GM18858 (cell line): ENCODE measurements around the gene RNF128.

ENCODE experiments used
- ATAC-seq: cut with Tn5 transposase; IDR thresholded peaks from one replicate; pipeline ENCODE4 v1.9.1; 2021; ENCODE audit not compliant: unreplicated experiment

The RNF128 gene, protein sequence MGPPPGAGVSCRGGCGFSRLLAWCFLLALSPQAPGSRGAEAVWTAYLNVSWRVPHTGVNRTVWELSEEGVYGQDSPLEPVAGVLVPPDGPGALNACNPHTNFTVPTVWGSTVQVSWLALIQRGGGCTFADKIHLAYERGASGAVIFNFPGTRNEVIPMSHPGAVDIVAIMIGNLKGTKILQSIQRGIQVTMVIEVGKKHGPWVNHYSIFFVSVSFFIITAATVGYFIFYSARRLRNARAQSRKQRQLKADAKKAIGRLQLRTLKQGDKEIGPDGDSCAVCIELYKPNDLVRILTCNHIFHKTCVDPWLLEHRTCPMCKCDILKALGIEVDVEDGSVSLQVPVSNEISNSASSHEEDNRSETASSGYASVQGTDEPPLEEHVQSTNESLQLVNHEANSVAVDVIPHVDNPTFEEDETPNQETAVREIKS

DNA sequence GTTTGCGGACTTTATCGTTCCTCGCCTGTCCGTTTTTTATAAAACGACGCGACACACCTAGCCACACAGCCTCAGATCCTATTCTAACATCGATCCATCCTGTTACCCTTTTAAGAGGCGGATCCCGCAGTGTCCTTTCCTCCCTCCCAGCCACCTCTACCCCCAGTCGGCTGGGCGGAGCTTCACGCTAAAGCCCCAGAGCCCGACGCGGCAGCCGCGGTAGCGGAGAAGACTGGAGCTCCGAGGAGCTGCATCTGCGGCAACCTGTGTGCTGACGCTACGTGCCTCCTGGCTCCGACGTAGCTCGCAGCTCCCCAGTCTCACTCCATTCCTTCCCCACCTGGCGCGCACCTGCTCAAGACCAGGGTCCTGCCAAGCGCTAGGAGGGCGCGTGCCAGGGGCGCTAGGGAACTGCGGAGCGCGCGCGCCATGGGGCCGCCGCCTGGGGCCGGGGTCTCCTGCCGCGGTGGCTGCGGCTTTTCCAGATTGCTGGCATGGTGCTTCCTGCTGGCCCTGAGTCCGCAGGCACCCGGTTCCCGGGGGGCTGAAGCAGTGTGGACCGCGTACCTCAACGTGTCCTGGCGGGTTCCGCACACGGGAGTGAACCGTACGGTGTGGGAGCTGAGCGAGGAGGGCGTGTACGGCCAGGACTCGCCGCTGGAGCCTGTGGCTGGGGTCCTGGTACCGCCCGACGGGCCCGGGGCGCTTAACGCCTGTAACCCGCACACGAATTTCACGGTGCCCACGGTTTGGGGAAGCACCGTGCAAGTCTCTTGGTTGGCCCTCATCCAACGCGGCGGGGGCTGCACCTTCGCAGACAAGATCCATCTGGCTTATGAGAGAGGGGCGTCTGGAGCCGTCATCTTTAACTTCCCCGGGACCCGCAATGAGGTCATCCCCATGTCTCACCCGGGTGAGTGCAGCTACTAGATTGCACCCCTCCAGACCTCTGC lies at the start of gene RNF128:
RNF128 (plus strand) TSS at position 217 of the 953 bp plus-strand sequence; CDS start at position 430, 213 bp downstream.
- no peak for ATAC-seq

DNA sequence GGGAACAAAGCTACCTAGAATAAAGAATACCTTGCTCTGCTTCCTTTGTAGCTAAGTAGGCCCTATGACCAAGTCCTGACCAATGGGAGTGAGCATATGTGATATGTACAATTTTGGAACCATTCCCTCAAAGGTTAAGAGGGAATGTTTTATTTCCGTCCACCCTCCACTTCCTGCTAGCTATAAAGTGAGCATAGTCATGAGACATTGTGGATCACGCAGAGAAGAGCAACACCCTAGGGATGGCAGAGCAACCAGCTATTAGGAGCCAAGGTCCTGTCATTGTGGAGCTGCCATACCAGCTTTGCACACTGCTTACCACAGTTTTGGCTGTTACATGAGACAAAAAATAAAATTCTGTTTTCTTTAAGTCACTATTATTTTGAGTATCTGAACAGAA lies 45.8 kb upstream of the RNF128 start:
- ATAC-seq = no peak

DNA sequence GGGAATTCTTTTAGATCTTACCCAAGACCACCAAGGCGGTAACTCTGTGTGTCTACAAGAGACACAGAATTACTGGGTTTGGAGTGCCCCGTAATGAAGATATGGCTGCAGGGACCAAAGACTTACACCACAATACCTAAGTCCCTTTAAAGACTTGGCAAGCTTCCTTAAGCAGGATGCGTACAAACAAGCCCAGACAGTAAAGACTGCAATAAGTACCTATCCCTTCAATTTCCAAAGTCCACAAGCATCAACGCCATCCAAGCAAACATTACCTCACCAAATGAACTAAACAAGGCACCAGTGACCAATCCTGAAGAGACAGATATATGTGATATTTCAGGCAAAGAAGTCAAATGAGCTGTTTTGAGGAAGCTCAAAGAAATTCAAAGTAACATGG lies 42.3 kb upstream of the RNF128 start:
- ATAC-seq = no peak

DNA sequence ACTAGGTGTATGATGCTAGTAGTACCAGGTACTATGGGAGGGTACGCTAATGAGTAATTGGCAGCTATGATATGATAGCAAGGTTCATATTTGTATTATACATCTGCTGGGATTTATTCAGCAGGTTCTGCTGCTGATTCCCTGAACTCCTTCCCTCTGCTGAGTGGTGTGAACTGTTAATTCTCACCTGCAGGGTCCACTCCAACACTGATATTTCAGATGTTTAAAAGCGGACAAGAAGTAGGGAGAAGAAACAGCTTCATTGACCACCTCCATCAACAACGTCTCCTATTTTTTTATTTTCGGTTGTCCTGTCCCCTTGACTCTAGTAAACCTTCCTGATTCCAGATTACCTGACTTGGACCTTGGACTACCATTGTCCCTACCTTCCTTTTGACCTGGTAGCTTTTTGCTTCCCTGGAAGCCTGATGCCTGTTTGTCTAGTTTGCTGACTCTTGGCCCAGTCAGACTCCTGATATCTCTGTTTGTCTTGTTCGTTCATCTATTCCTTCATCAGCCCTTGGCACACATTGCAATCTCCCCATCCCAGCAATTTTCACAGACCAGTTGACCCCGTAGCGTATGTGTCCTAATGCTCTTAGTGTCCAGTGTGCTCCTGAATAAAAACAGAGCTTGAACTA lies 34.0 kb upstream of the RNF128 start:
- ATAC-seq = no peak

DNA sequence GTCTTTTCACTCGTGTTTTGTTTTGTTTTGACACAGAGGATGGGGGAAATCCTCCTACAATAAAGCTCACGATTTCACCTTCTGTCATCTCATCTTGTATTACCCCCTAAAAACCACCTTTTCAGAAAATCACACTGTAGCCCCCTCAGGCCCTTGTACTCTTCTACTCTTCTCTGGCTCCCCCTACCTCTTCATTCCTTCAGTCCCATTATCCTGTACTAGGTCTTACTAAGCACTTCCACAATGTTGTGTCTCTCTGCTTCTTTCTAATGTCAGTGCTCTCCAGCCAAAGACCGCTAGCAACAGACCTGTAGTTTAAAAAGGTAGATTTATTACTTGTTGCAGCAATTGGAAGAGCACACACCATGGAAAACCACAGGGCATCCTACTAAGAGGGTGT lies 30.0 kb upstream of the RNF128 start:
- no peak for ATAC-seq

DNA sequence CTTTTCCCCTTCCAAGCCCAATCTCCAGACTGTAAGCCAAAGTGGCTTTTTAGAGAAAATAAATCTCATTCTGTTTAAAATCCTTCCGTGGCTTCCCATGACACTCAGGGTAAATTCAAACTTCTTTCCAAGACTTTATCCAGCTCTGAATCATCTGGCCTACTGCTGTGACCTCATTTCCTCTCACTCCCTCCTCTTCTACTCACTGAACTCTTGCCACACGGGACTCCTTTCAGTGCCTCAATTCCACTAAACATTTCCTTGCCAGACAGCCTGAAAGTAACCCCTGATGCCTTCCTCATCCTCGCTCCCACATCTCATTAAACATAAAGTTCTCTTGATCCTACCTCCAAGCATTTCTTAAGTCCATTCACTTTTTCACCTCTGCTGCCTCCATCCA lies 27.8 kb upstream of the RNF128 start:
- ATAC-seq = no peak

DNA sequence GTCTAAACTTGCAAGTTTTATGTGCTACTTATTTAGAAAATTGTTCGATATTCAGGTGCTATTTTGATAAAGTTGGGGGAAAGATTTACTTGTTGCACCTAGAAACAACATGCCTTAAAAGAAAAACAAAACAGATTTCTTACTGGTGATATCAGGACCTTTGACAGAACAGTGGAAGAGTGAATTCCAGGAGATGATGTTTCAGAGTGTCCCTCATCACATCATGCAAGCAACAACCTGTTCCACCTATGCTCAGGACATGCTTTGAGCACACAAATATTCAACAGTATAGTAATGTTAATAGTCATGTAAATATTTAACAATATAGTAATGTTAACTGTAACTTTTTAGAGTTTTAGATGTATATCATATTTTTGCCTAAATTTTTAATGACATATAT lies 23.9 kb upstream of the RNF128 start:
- ATAC-seq = no peak

DNA sequence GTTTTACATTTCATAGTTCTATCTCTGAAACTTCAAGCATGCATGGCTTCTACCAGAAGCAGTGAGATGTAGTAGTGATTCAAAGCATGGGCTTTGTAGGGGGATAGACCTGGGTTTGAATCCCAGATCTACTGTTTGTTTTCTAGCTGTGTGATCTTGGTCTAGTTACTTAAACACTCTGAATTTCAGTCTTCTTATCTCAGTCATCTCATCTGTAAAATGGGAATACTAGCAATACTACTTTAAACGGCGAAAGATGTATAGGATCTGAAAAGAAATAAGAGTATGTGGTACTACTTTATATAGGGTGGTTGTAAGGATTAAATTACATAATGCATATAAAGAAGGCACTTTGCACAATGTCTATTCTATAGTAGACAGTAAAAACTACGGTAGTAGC lies 20.0 kb upstream of the RNF128 start:
- ATAC-seq = no peak

DNA sequence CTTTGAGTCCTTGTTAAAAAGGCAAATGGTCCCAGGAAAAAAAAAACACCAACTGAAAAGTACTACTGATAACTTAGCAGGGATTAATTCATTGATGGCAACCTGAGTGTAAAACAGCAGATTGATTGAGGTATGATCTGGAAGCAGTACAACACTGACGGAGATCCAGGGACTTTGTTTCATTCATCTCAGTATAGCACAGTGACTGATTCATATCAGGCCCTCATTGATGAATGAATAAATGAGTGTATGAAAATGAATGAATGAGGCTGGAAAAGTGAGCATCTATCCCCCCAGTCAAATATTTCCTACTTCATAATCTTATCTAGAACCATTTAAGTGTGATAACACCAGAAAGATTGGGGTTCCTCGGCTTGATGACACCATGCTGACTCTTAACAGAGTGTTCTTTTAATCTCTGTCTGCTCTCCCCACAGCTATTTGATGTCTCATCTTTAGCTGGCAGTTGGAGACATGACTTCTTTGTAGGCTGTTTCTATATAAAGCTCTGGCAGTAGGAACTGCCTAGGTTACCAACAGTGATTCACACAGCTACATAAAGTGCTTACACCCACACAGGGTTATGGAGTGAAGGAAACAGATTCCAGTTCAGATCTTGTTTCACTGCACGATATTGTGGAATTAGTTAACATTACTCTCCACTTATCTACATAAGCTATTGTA lies 18.6 kb upstream of the RNF128 start:
- no peak for ATAC-seq

DNA sequence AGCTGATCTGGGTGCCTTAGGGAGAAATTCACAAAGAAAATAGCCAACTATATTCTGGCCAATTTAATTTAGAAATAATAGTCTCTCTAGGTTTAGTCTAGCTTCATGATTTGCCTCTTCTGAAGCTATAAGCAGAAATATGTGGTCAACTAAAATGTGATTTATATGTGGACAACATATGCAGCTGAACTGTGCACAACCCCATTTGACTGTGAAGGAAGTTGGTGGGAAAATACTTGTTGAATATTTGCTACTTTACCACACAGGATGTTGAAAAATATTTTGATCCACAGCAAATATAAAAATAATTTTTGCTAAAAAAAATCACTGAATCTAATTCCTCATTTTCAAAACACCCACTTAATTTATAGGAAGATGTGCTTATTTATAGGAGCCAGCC lies 15.7 kb upstream of the RNF128 start:
- no peak for ATAC-seq

DNA sequence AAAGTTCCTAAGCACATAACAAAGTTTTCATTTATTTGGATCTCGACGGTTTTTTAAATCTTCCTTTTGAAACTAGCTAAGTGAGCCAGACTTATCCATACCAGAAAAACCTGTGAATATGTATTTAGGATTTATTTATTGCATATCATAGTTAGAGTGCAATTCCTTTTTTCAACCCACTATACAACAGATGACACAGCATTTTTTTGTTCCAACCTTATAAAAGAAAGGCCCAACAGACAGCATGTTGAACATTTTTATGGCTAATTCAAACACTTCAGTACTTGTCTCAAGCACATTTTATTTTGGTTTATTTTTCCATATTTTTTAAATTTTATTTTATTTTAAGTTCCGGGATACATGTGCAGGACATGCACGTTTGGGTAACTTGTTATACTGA lies 15.1 kb upstream of the RNF128 start:
- ATAC-seq = no peak

DNA sequence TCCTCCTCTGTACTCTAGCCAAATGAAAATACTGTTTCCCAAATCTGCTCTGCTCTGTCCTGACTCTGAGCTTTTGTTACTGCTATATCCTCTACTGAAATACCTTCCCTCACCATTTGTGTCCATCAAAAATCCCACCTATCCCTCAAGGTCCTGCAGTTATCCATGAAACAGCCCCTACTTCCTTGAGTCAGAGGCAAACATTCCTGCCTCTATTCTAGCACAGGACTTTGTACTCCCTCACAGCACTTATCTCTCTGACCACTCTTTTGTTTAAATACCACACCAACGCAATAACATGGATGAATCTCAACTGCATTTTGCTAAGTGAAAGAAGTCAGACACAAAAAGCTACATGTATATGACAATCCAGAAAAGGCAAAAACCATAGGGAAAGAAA lies 10.5 kb upstream of the RNF128 start:
- no peak for ATAC-seq

DNA sequence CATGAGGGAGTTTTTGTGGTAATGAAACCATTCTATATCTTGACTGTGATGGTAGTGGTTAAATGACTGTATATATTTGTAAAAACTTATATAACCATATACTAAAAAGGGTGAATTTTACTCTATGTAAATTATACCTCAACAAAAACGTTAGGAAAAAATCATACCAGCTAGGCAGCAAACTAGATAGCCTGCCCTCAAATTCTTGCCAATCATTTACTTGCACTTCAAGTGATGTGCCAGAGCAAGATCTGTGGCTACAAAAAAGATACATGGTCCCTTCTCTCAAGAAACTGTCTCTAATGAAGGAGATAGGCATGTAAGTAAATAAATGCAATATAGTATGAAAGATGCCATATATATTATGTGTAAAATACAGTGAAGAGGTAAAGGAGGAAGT lies 10.0 kb upstream of the RNF128 start:
- no peak for ATAC-seq

DNA sequence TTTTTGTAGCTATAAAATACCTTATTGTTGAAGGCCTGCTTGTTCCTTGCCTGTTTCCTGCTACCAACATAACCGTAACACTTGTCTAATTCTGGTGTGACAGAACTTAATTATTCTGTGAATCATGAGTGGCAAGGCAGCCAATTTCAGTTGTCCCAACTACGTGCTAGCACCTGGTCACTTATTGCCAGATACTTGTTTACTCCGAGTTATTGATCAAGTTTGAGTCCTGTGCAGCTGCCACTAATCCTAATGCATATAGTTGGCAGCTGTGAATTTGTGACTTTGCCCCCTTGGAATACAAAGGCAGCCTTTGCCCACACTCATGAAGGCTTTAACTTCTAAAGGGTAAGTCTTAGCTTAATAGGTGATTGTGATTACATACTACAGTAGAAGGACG lies 7.8 kb upstream of the RNF128 start:
- ATAC-seq = no peak

DNA sequence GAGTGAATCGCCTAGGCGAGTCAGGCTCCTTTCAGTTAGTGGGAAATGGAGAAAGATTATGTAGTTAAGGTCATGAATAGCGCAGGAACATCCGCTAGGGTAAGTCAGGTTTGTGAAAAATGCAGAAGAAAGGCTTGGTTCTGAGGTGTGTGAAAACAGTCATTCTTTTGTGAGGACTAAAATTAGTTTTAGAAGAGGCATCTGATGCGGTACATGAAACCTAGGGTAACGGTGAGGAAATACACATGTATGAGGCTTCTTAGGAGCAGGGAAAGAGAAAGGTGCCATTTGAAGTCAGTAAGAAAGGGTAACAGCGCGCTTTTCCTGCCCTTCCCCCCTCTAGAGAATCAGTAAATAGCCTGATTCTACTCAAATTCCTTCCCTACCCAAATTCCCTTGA lies 570 bp upstream of the RNF128 start:
- ATAC-seq = no peak

DNA sequence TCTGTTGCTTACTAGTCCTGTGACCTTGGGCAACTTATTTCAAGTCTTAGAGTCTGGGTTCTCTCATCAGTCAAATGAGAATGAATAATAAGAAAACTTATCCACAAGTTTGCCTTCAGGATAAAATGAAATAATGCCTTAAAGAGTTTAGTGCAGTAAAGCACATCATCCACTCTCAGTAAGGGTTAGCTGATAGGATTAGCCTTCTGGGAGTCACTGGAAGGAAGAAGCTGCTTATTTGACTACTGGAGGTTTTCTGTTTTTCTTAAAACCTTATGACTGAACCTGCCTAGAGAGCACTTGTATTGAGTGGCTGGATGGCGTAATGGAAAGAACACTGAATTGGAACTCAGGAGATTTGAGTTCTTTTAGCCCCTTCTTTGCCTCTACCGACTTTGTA lies 1.8 kb downstream of the RNF128 start:
- ATAC-seq = no peak

DNA sequence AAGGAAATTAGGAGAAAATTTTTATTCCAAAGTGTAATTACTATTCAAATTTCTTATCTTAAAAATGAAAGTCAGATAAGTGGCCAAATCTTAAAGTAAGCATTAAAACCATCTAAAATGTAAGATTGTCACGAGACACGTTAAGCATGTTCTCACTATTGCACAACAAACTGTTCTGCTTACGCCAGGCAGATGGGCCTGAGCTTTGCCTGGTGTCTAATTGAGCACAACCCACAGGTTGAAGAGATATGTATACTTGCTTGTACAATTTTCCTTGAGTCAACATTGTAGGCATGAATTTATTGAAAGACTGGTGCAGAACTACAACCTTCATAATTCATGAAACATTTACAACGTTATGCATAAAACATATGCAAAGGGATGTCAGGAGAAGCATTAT lies 3.9 kb downstream of the RNF128 start:
- ATAC-seq = no peak

DNA sequence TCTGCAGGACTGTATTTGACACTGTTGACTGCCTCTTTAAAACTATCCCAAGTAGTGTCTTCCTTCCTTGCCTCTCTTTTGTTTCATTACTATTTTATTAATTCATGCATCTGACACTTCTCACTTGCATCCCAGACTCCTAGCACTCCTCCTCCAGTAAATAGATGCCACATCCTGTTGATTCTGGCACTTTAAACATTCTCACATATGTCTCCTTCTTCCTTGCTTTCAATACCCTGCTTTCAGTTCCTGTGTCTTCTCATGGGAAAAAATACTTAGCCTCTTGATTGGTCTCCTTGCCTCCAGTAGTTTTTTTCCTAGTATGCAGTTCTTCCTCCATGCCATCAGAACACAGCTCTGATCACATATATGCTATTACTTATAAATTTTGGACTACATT lies 5.1 kb downstream of the RNF128 start:
- ATAC-seq = no peak

DNA sequence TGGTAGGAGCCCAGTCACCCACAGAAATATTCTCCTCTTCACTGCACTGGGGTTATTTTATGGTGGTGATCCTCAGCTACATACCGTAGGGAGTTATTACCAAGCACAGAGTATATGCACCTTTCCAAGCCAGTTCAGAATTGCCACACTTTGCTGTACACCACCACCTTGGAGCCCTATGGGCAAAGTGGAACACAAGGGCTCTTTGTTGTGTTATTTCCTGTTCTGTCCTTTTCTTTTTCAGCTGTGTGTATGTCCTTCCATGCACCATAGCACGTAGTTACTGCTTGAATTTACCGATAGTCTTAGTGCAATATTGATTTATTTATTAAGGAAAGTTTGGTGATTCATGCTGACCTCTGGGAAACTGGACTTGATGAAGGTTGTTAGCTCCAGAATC lies 8.3 kb downstream of the RNF128 start:
- ATAC-seq = no peak

DNA sequence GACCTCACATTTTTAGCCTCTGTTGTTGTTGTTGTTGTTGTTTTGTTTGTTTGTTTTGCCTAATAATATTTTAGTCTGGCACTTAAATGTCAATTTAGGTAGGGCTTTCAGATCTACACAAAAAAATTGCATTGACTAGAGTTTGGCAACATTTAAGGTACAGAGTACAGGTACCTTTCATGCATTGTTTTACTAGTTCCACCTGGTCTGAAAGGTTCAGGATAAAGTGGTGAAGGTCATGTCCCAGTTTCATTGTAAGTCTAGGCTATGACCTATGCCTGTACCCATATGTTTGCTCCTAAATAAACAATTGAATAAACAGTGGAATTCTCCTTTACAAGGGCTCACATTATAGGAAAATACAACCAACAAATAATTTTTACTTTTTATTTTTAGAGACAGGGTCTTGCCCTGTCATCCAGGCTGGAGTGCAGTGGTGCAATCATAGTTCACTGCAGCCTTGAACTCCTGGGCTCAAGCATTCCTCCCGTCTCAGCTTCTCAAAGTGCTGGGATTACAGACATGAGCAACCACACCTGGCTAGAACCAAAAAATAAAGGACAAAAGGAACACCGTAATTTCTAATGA lies 13.8 kb downstream of the RNF128 start:
- no peak for ATAC-seq

DNA sequence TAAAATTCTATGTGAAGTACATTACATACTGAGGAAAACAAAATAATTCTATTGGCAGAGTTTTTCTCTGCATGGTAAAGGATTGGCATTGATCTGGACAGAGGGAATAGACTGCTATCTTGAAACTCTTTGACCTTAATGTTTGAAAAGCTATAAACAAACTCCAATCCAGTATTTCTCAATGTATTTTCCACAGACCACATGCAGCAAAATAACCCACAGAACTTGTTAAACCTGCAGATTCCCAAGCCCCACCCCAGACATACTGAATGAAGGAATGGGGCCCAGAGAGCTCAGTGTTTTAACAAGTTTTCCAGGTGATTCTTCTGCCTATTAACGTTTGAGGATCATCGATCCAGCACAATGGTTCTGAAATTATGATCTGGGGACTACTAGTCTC lies 15.7 kb downstream of the RNF128 start:
- ATAC-seq = no peak
